ENCODE data around the gene STAC3.
A peak's percentile ranks its signal among the peaks of the same experiment; 100 is the strongest.

STAC3 gene

GRCh38 chr12:57235728-57236131 lies 15.3 kb downstream of the STAC3 start:
- DNase-seq (ENCODE audit: low spot score) = no peak

GRCh38 chr12:57235017-57235727 lies 15.8 kb downstream of the STAC3 start:
- no peak for DNase-seq (ENCODE audit: low spot score)

DNA sequence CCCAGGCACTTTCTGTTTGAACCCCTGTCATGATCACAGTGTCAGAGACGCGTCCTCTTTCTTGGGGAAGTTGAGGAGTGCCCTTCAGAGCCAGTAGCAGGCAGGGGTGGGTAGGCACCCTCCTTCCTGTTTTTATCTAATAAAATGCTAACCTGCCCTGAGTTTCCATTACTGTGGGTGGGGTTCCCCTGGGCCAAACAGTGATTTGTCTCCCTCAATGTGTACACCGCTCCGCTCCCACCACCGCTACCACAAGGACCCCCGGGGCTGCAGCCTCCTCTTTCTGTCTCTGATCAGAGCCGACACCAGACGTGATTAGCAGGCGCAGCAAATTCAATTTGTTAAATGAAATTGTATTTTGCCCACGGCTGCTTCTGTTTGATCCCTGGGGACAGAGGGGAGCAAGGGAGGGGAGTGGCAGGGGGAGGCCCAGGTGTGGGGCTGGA lies 16.4 kb downstream of the STAC3 start:
- no peak for DNase-seq (ENCODE audit: low spot score)

- DNase-seq (ENCODE audit: low spot score) = no peak
Observed at GRCh38 chr12:57234233-57234570, 16.8 kb downstream of the STAC3 start.

DNA sequence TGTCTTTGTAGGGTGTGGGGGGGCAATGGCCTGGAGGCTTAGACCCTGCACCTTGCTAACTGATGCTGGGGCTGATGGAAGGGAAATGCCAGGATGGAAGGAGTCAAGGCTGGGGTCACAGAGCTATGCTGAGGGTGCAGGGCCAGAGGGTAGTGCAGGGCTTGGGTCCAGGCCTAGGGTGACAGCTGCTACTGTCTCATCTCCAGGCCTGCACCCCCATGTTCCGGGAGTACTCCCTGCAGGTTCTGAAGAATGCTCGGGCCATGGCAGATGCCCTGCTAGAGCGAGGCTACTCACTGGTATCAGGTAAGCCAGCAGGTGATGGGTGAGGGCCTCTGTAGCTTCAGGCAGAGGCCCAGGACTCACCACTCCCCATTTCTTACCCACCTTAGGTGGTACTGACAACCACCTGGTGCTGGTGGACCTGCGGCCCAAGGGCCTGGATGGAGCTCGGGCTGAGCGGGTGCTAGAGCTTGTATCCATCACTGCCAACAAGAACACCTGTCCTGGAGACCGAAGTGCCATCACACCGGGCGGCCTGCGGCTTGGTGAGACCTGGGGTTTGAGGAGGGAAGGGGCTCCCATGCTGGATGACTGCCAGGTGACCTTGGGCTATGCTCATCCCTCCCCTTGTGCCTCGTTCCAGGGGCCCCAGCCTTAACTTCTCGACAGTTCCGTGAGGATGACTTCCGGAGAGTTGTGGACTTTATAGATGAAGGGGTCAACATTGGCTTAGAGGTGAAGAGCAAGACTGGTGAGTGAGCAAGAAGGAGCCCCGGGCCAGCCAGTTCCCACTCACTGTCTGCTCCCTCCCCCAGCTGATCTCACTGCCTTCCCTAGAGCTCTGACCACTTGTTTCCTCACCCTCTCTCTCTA lies 17.4 kb downstream of the STAC3 start:
- DNase-seq (ENCODE audit: low spot score) = no peak

DNA sequence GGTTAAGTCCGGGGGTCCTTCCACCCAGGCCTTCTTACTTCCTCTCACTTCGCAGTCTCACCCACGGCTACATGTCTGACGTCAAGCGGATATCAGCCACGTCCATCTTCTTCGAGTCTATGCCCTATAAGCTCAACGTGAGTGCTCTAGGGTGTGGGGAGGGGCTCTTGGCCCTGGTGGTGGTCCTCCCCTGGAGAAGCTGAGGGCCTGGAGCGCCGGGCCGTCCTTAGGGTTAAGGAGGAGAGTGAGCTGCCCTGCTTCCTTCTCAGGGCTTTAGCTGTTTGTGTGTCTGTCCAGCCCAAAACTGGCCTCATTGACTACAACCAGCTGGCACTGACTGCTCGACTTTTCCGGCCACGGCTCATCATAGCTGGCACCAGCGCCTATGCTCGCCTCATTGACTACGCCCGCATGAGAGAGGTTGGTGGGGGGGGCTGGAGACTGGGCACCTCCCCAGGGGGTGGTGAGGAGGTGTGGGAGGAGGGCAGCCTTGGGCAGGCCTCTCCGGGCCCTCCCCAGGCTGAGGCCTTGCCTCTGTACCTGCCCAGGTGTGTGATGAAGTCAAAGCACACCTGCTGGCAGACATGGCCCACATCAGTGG lies 18.7 kb downstream of the STAC3 start:
- DNase-seq (ENCODE audit: low spot score) = no peak

- DNase-seq (ENCODE audit: low spot score) = no peak
Observed at GRCh38 chr12:57231276-57232021, 19.5 kb downstream of the STAC3 start.

GRCh38 chr12:57230381-57231155 lies 20.4 kb downstream of the STAC3 start:
- DNase-seq (ENCODE audit: low spot score) = no peak

GRCh38 chr12:57229634-57230380 lies 21.2 kb downstream of the STAC3 start, which contains the start of gene SHMT2:
SHMT2 (plus strand) TSS chr12:57229711; CDS start chr12:57229779, 68 bp downstream.
- peak; percentile 92 for DNase-seq (ENCODE audit: low spot score)

DNA sequence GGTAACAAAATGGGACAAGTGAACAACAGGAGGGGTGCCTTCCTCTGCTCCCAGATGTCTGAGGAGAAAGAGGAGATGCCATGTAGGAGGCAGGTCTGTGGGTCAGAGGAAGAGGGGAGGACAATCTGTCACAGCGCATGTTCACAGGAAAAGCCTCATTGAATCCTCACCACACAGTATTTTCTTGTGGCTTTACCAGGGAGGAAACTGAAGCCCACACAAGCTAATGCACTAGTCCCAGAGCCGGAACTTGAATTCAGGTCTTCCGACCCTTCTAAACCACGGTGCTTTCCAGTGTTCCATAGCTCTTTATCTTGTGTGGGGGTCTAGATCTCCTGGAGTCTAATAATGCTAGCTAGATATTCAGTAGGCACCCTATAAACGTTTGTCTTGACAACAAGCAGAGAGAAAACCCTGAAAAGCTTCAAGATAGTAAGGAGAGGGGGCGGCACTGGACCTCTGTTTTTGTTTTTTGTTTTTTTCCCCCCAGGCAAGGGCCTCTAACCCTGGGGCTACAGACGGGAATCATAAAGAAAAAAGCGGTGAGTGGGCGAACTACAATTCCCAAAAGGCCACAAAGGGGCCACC lies 21.8 kb downstream of the STAC3 start:
- DNase-seq (ENCODE audit: low spot score) = no peak

- DNase-seq (ENCODE audit: low spot score) = no peak
Observed at GRCh38 chr12:57227315-57228115, 23.5 kb downstream of the STAC3 start.

- DNase-seq (ENCODE audit: low spot score) = no peak
Observed at GRCh38 chr12:57226588-57227314, 24.2 kb downstream of the STAC3 start.

DNA sequence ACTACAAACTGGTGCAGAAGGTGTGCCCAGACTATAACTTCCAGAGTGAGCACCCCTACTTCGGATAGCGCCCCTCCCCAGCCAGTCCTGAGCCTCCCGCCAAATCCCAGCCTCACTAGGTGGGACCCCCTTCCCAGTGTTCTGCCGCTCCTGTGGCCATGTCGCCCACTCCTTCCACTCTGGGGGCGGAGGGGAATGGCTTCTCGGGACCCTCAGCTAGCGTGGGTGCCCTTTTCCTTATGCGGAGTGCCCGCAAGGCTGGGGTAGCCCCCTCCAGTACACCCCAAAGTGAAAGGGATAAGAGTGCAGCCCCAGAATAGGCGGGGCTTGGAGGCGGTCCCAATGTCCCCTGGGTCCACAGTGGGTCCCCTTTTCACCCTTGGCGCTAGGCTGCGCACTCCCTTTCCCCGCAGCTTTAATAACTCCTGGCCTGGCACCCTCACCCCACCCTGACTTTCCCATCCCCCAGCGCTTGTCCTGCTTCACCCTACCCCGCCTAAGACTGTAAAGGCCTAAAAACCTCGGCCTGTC lies 25.2 kb downstream of the STAC3 start:
- no peak for DNase-seq (ENCODE audit: low spot score)

DNA sequence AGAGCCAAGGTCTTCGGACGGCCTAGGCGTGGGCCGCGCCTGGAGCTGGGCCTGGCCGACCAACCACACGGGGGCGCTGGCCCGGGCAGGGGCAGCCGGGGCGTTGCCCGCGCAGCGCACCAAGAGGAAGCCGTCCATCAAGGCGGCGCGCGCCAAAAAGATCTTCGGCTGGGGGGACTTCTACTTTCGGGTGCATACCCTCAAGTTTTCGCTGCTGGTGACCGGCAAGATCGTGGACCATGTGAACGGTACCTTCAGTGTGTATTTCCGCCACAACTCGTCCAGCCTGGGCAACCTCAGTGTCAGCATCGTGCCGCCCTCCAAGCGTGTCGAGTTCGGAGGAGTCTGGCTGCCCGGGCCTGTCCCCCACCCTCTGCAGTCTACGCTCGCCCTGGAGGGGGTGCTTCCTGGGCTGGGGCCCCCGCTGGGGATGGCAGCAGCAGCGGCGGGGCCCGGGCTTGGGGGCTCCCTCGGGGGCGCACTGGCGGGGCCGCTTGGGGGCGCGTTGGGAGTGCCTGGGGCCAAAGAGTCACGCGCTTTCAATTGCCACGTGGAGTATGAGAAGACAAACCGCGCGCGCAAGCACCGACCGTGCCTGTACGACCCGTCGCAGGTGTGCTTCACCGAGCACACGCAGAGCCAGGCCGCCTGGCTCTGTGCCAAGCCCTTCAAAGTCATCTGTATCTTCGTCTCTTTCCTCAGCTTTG lies 25.9 kb downstream of the STAC3 start:
- DNase-seq (ENCODE audit: low spot score) = peak; percentile 66

GRCh38 chr12:57224278-57224972 lies 26.6 kb downstream of the STAC3 start:
- DNase-seq (ENCODE audit: low spot score) = no peak

GRCh38 chr12:57223191-57224165 lies 27.5 kb downstream of the STAC3 start:
- no peak for DNase-seq (ENCODE audit: low spot score)

Measured in hematopoietic multipotent progenitor cell treated with erythropoietin and hydrocortisone succinate and interleukin-3 and kit ligand, for 17 days (in vitro differentiated cells).